GM18519 (cell line): ENCODE measurements around the gene TRPV6.
A peak's percentile ranks its signal among the peaks of the same experiment; 100 is the strongest.

Experiments
- ATAC-seq: cut with Tn5 transposase; IDR thresholded peaks from one replicate; pipeline ENCODE4 v1.9.1; 2021; ENCODE audit warnings: mild to moderate bottlenecking, moderate library complexity; ENCODE audit not compliant: unreplicated experiment, low FRiP score

Gene TRPV6

DNA sequence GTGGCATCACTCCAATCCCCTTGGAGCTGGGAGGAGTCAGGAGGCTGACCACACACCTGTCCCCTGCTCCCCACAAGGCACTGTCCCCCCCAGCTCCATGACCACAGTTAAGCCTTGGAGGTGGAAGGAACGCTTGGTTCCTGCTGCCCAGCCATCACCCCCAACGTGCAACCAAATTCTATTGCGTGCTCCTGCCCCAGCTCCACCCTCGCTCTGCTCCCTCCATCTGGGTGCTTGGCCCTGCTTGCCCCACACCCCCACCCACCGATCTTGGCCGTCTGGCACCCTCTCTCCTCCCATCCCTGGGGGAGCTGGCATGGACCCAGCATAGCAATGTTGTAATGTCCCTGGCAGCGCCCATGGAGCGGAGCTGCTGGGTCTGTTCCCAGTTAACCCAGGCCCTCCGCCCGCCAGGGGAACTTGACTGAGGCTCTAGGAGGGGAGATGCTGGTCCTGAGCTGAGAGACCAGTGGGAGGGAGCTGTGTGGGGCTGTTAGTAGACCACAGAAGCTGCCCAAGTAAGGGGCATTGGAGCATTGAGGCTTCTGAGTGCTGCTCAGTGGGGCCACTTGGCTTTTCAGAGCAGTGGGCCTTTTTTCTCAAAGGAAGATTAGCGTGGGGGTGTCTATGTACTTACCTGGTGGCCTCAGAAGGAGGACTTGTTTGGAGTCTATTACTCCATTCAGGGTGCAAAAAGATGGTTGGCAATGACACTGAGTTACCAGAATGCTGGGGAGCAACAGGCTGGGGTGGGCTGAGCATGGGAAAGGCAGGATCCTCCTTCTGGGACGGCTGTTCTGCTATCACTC, 29.6 kb downstream of the TRPV6 start:
- ATAC-seq, result no peak

DNA sequence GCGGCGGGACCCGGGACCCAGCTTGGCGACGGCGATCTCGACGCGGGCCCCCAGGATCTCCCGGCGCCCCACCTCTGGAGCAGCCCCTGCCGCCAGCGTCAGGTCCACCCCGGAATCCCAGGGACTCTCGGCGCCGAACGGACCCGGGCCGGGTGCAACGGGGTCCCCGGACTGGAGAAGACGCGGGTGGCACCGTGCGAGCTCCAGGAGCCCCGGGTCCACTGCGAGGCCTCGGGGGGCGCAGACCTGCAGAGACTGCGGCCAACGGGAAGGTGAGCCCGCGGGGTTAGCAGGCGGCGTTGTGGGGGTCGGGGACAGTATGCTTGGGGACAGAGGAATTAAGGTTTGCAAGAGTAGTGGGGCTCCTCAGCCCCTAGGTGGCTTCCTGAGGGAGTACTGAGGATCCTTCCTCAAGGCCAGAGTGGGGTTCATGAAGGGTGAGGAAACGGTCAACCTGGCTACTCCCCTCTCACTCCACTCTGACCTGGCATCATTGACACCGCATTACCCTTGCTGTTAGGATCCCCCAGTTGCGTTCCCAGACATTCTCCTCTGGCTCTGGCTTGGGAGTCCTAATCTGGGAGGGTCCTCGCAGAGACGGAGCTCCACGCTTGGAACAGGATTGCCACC, 30.3 kb downstream of the TRPV6 start:
- no peak for ATAC-seq

DNA sequence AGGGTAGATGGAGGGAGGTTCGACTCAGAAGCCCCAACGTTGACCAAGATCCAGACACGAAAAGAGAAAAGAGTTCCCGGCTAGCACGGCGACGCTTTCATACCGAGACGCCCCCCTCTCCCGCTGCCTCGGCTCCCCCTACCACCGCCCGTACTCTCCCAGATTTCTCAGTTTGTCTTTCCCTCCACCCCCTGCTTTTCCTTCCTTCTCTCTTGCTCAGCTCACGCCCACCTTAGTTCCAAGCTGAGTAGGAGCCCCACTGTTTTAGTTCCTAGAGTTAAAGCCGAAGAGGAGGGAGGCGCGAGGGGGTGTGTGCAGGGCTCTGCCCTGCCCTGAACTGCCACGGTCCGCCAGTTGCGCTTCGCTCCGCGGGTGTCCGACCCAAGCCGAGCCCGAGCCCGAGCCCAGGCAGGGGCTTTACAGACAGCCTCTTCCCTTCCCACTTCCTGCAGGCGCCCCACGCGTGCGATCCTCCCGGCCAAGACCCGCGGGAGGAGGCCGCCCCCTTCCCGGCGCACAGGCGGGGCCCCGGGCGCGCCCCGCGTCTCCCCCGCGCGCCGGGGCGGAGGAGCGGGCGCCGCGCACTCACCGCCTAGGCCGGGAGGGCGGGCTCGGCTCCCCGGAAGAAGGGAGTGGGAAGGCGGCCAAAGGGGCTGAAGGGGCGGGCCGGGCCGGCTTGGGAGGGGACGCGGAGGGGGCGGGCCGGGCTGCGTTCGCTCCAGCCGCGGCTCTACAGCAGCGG, 31.0 kb downstream of the TRPV6 start, which contains the start of gene EPHB6:
TSS of gene EPHB6 (plus strand) at position 705 of the 742 bp plus-strand sequence. CDS start 8,152 bp downstream, outside the sequence.
- peak; percentile 39 for ATAC-seq

DNA sequence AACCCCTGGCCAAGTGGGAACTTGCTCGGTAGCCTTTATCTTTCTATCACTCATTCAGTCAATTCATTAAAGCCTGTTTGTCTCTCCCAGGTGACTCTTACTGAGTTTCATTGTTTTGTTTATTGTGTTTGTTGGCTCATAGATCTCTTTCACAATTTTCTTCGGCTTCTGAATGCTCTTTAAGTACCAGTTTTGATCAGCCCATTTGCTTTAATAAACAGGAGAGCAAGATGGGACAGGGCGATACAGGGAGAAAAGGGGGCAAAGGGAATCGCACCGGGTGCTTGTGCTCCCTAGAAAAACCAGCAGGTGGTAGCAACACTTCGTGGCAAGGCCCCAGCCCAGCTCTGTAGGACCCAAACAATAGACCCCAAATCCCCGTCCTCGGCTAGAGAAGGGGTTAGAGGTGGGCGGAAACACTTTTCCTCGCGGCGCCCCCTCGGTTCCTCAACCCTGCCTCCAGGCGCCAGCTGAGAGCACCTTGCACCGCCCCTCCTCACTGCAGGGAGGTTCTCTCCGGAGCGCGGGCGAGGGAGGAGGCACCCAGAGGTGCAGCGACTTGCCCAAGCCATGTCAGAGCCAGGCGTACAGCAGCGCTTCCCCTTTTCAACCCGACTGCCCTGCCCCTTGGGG, 31.7 kb downstream of the TRPV6 start:
- ATAC-seq, result peak; percentile 78

DNA sequence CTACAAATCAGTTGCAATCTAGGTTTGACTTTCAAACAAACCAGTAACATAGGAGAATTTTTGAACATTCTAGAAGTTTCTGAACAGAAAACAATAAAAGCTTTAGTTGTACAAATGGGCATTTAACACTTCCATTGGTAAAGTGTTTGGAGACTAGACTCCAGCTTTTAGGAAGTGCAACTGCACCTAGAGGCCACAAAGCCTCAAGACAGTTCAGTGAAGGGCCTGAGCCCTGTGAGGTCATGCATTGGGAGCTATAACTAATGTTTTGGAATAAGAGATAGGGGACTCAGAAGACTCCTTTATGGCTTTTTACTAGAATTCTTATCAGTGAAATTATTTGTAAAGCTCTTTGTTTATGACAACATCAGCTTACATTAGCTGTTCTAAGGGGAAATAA, 33.6 kb downstream of the TRPV6 start:
- no peak for ATAC-seq

DNA sequence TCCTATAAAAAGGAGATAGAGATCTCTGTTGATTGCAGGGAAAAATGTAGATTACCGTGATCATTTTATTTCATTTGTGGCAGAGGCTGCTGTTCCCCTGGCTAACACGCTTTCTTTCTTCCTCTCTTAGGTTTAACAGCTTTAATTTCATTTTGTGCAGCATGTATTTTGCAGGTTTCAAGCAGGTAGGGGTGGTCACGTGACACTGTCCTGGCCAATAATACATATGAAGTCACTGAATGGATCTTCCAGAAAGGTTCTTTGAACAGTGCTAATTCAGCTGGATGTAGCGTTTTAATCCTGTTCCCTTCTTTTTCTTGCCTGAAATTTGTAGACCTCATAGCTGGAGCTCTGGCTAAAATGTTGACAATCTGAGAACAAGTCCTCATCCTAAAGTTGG, 34.3 kb downstream of the TRPV6 start:
- ATAC-seq, result no peak

DNA sequence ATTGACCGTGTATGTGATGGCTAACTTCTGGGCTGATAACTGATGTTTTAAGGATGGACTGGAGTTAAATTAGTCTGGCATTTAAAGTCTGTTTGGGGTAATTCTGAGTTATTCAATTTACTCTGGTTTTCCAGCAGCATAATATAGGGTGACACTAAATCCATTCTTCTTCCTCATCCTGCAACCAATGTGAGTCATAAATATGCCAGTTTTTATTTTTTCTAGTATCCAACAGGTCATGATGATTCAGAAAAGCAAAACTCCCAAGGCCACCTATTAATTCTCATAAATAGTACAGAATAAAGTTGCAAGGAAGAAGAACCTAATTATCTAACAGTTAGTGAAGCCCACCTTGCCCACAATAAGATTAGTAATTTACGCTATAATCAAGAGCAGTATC, 38.2 kb downstream of the TRPV6 start:
- ATAC-seq, result no peak

DNA sequence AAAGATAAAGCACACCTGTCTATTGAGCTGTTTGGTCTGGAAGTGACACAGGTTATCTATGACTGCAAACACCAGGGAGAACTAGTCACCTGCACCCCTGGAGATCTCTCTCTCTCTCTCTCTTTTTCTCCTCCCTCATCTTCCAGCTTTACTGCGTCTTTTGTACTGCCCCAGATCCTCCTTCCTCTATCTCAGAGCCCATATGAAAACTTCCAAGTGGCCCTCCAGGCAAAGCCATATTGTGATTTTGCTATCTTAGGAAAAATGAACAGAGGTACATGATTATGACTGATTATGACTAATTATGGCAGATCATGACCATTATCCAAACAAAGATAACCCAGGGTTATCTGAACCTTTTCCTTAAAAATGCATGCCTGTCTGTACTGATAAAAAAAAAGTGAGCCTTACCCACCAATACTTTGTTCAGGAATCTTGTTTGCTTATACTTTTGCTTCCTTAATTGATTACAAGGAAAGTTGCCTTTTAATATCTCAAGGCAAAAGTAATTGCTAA, 43.2 kb downstream of the TRPV6 start:
- ATAC-seq, result no peak

DNA sequence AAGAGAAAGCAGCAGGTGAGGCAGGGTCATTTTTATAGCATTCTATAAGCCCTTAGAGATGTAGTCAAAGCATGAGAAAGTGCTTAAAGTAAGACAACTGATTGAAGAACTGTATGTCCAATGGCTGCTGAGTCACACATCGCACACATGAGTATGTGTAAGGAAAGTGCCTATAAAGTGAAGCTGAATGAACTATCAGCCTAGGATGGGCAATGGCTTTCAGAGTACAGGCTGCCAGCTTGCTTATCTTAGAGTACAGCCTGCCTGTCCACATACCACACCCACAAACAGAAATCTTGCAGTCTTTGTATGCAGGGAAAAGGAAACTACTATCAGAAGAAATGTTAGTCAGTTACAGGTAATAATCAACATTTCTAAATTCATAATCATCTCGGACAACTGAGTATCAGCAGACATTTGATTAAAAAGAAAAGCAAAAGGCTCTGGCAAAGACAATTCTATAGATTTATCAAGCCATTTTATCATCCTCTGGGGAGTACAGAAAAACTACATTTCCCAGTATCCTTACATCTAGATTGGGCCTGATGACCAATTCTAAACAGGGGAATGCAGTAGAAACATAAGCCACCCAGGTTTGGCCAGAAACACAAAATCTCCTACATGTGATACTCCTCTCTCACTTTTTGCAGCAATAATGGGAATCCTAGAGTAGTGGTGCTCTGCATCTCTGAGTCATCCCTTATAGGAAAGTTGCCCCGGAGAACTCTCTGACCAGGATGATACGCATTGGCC, 46.9 kb downstream of the TRPV6 start:
- no peak for ATAC-seq

DNA sequence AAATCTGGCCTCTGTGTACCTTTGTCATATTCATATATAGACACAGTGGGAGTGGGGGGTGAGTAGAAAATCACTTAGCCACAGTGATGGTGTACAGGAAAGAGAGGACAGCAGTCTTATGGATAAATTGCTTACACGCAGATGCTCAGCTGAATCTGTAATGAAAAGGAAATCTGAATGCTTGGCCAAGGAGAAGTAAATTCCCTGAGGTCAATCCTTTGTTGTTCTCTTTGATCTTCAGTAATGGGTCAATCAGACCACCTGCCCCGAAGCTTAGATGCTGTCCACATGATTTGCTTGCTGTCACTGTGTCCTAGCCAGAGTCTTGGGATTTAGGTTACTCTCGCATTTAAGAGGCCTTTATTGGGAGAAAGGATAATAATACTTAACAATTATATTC, 49.1 kb downstream of the TRPV6 start:
- ATAC-seq, result no peak

DNA sequence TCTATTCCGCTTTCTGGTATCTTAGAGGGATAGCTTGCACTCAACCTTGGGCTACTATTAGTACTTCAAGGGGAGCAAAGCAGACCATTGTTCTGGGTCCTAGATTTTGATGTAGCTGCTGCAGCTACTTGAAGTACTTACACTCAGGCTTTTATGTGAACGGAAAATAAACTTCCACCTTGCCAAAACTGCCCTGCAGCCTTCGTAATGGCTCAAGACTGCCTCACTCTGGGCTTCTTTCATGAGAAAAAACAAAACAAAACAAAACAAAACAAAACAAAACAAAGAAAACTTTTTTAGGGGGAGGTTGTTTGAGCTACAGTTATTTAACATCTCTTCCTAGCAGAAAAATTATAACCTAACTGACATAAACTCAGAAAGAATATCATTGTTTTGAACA, 50.1 kb downstream of the TRPV6 start:
- no peak for ATAC-seq

DNA sequence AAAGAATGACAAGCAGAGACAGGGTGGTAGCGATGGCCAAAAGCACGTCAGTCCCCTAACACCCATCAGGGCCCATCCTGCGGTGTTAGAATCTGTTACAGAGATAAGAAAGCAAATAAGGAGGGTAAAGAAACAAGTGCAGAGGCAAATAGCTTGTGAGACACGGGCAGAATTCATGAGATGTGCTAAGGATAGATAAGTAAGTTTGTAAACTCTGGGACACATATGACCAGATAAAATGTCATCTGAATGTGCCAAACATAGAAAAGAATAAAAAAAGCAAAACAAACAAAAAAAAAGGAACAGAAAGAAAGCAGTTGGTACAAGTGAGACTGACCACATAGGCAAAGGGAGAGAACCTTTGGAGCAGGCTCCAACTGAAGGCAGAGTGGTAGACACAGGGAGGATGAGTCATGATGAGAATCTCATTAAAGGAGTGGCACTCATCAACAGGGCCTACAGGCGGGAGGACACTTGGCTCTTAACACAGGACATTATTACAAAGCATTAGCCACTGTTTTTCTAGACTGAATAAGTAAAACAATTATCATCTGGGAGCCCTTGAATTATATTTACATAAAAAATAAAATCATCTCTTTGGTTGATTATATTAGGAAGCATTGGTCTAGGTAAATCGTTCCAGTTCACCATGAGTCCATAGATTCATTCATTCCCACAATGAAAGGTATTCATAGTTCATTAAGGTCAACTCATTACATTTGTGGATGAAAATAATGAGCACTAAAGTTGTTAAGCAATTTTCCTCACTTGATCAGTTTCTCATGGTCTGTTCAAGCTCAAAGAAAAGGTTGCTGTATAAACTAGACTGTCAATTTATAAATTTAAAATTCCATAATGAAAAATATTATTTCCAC, 52.1 kb downstream of the TRPV6 start:
- ATAC-seq, result peak; percentile 79

DNA sequence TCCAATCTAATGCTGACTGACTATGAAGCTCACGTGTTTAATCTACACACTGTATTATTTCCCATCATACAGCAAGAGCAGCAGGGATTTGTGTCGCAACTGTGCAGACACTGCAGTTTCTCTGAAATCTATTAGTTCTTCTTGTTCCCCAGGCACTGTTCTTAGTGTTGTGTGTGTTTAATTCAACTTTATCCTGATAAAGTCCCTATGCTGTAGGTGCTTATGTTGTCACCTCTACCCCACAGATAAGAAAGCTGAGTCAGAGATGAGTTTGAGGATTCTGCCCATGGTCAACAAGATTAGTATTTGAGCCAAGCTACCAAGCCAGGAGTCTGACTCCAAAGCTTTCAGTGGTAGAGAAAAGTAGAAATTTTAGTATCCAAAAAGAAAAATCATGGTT, 53.1 kb downstream of the TRPV6 start:
- no peak for ATAC-seq

DNA sequence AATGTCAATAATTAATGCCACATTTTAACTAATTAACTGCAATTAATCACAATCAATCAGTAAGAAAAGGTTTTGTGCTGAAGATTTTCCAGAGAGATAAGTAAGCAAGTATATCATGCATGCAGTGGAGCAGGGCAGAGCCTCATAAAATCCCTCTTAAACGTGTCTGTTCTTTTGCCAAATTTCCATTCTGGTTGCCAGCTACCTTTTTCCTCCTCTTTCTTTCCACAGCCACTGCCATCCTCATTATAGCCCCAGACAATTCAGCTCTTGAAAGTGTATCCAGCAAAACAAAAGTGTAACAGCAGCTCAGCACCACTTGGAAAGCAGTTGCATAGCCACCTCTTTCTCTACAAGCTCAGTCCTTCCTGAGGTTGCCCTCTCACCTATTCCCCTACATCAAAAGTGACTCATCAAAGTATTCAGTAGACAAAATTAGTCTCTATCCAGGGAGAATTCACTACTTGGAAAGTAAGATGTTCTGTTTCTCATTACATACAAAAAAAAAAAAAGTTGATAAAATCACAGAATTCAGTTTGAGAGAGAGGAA, 57.5 kb downstream of the TRPV6 start:
- no peak for ATAC-seq

DNA sequence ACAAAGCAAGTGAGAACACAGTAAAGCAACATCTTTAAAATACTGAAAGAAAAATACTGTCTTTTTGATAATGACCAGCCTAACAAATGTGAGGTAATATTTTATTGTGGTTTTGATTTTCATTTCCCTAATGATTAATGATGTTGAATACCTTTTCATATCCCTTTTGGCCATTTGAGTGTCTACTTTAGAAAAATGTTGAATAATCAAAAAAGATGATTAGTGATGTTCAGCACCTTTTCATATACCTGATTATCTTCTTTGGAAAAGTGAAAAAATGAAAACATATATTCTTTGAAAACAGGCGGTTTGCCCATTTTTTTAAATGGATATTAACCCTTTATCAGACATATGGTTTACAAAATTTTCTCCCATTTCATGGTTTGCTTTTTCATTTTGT, 62.8 kb downstream of the TRPV6 start:
- ATAC-seq, result no peak
